Measurements from ENCODE around the gene CENPS. TPM values are rescaled to one million over a fixed set of nuclear protein-coding genes. Genes with fewer than 3 reads are reported as not detected.
"Not testable (repeated sequence)": the region's sequence is repeated elsewhere in the genome, so short reads cannot be mapped to it uniquely, and the experiment has no call there.

Gene CENPS
- total RNA-seq, 4 donors from 2014 or later = 5.8 to 22.4 (median 11.4) TPM

- TF ChIP-seq POLR2A (IDR thresholded peaks at IDR 0.05) = no peak
- no peak for TF ChIP-seq CTCF (IDR thresholded peaks at IDR 0.05)
- Histone ChIP-seq H3K4me1 (peaks cover 15 to 23% of the 10 kb centered on the region in 2 donors), H3K9me3 (no peaks in the 10 kb centered on the region), H3K27ac (no peak overlapping the region), H3K27me3 (no peaks in the 10 kb centered on the region), H3K36me3 (peaks cover 38 to 40% of the 10 kb centered on the region in 2 donors), H3K4me3 (replicated peaks in 1 of 3) (no peak overlapping the region)
- WGBS, 2 donors = 50 to 64% methylated on average over 1 of the region's 1 CpG
- intact Hi-C loops (cut with DNase I) = no loop called here
- no peak for DNase-seq
Measured at GRCh38 chr1:10401281-10401680, 29.0 kb upstream of the CENPS start.

- Histone ChIP-seq H3K4me3 (replicated peaks in 1 of 3) (no peak overlapping the region), H3K36me3 (peaks cover 40 to 53% of the 10 kb centered on the region in 2 donors), H3K27me3 (no peaks in the 10 kb centered on the region), H3K27ac (no peak overlapping the region), H3K9me3 (no peaks in the 10 kb centered on the region), H3K4me1 (peaks cover 12 to 17% of the 10 kb centered on the region in 2 donors)
- intact Hi-C loops (cut with DNase I) = no loop called here
- no peak for TF ChIP-seq POLR2A (IDR thresholded peaks at IDR 0.05)
- TF ChIP-seq CTCF (IDR thresholded peaks at IDR 0.05) = no peak
- DNase-seq = no peak
- WGBS, 2 donors = 90 to 98% methylated on average over 9 of the region's 9 CpGs
Measured at GRCh38 chr1:10402729-10403274, 27.4 kb upstream of the CENPS start.

- H3K27me3 ChIP-seq = no peaks in the 10 kb centered on the region
- H3K9me3 ChIP-seq = no peaks in the 10 kb centered on the region
- H3K27ac ChIP-seq = no peak overlapping the region
- intact Hi-C loops (cut with DNase I) = no loop called here
- H3K4me1 ChIP-seq = no peaks in the 10 kb centered on the region
- no peak overlapping the region for H3K4me3 ChIP-seq (replicated peaks in 1 of 3)
- DNase-seq = no peak
- H3K36me3 ChIP-seq = peaks cover 68 to 87% of the 10 kb centered on the region in 2 donors
- TF ChIP-seq POLR2A (IDR thresholded peaks at IDR 0.05) (no peak), CTCF (IDR thresholded peaks at IDR 0.05) (no peak)
- 92 to 100% methylated on average over 1 to 2 of the region's 2 CpGs for WGBS, 2 donors
Measured at GRCh38 chr1:10407201-10407600, 23.0 kb upstream of the CENPS start.

- peak in 1 of 2 donors; percentile 21 for DNase-seq
- Histone ChIP-seq H3K4me1 (no peaks in the 10 kb centered on the region), H3K9me3 (no peaks in the 10 kb centered on the region), H3K36me3 (peaks cover 78% of the 10 kb centered on the region in 2 donors), H3K27ac (peak overlapping the region in 1 of 3 donors; percentile 17), H3K4me3 (replicated peaks in 1 of 3) (no peak overlapping the region), H3K27me3 (no peaks in the 10 kb centered on the region)
- intact Hi-C loops (cut with DNase I) = no loop called here
- WGBS, 2 donors = 82 to 83% methylated on average over 6 of the region's 6 CpGs
- TF ChIP-seq POLR2A (IDR thresholded peaks at IDR 0.05) = no peak
Measured at GRCh38 chr1:10415211-10415930, 14.9 kb upstream of the CENPS start.

- DNase-seq; H3K9me3 ChIP-seq; H3K27me3 ChIP-seq; H3K4me1 ChIP-seq; intact Hi-C loops (cut with DNase I); H3K4me3 ChIP-seq (replicated peaks in 1 of 3): not testable (repeated sequence)
- Histone ChIP-seq H3K27ac (peak overlapping the region in 1 of 3 donors; percentile 22), H3K36me3 (peaks cover 75 to 77% of the 10 kb centered on the region in 2 donors)
- WGBS, 2 donors = 96 to 97% methylated on average over 1 of the region's 1 CpG
Measured at GRCh38 chr1:10415967-10416366, 14.3 kb upstream of the CENPS start.

- peaks cover 48 to 50% of the 10 kb centered on the region in 2 donors for H3K36me3 ChIP-seq
- 92 to 96% methylated on average over 8 of the region's 8 CpGs for WGBS, 2 donors
Measured at GRCh38 chr1:10418741-10419140, 11.5 kb upstream of the CENPS start.

More at GRCh38 chr1:10418741-10419140, 11.5 kb upstream of the CENPS start:
- intact Hi-C loops (cut with DNase I); H3K27ac ChIP-seq; DNase-seq; H3K9me3 ChIP-seq; H3K4me3 ChIP-seq (replicated peaks in 1 of 3); H3K4me1 ChIP-seq; H3K27me3 ChIP-seq: not testable (repeated sequence)
